Measurements from ENCODE around the gene PRC1. TPM values are rescaled to one million over a fixed set of nuclear protein-coding genes. Genes with fewer than 3 reads are reported as not detected.

The PRC1 gene
- total and polyA plus RNA-seq, 2 of the 13 experiments (the other 11 are each of a cell fraction or from before 2014, with no cell fraction given), result 137 to 162 TPM

DNA sequence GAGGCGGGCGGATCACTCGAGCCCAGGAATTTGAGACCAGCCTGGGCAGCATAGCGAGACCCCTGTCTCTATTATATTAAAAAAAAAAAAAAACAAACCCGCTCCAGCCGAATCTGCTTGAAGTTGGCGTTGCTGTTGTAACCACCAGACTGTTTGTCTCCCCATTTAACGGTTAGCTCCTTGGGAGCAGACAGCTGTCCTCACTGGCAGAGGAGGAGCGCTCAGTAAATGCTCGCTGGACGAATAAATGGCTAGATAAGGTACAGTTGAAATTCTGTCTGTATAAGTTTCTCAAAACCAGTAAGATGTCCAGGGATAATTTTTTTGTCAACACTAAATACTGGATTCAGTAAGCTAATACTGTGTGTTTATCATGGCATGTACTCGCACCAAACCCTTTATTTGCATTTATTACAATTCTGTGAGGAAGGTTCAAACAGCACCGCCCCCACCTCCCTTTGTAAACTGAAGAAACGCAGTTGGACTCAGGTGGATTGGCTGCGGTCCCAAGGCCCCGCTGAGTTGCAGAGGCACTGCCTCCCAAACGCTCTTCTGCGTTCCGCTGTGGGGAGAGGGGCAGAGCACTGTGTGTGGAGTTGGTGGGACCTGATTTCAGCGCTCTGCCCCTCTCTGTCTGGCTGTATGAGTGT lies 38.6 kb downstream of the PRC1 start:
- no peak overlapping the region for H2AFZ ChIP-seq (ENCODE audit: low read length)
- H3K4me3 ChIP-seq (replicated peaks in 1 of 3; ENCODE audit: insufficient read depth in 1 of 3, low read depth in 2 of 3, low read length in 3 of 3), result peak overlapping the region; percentile 60 to 77 (median 65)
- ChIA-PET POLR2A (no interaction called here), CTCF (ENCODE audit: low intra/inter-chr PET ratio, low total read pairs) (no interaction called here)
- BruUV-seq (replicated peaks), result no TSS peak
- in situ Hi-C loops (cut with HindIII; ENCODE audit: extremely low pct_ligation_motif_present, low pct_unique_long_range_greater_than_20kb), result no loop called here
- intact Hi-C loops (cut with micrococcal nuclease; ENCODE audit: unreplicated experiment), result loop anchor here (2.0 to 5.0 kb wide), 2 partner anchors 21 to 77 kb away; partner anchors contain the start of gene UNC45A
- peaks cover 16 to 44% of the 10 kb centered on the region in 2 experiments; a peak in 4 of 5 replicates for H3K36me3 ChIP-seq (replicated peaks in 1 of 2; ENCODE audit: control insufficient read depth in 1 of 2, insufficient read depth in 2 of 2, low read length in 2 of 2)
- peak overlapping the region; percentile 97 for H3K27ac ChIP-seq (ENCODE audit: extremely low read length, insufficient read depth, low read length)
- peak overlapping the region; percentile 97 for H3K9ac ChIP-seq (ENCODE audit: insufficient read depth, low read depth, low read length)
- no peaks in the 10 kb centered on the region for H3K9me3 ChIP-seq (ENCODE audit: low read length)
- FAIRE-seq (peak; percentile 4), ATAC-seq (no peak), DNase-seq (ENCODE audit: low spot score) (peak; percentile 35)
- H3K4me2 ChIP-seq (ENCODE audit: low read depth, low read length), result peak overlapping the region; percentile 83
- H3K27me3 ChIP-seq (ENCODE audit: control insufficient read depth in 1 of 2, insufficient read depth in 2 of 2, low read length in 2 of 2), result no peaks in the 10 kb centered on the region
- peaks cover 9% of the 10 kb centered on the region for H3K79me2 ChIP-seq (ENCODE audit: insufficient read depth, low read length)
- H3K4me1 ChIP-seq (ENCODE audit: insufficient read depth, low read length), result peaks cover 11% of the 10 kb centered on the region
- 11% methylated on average over 12 of the region's 20 CpGs for WGBS (ENCODE audit: low lambda C conversion rate)
- H4K20me1 ChIP-seq (ENCODE audit: insufficient read depth, low read length), result no peaks in the 10 kb centered on the region
- TF ChIP-seq ATF5 (CRISPR knock-in tag; IDR thresholded peaks at IDR 0.05; ENCODE audit: low read depth) (no peak), ELF4 (CRISPR knock-in tag; IDR thresholded peaks at IDR 0.05; ENCODE audit: borderline replicate concordance) (no peak), ZBTB40 (IDR thresholded peaks at IDR 0.05) (no peak), ZBTB40 (CRISPR knock-in tag; IDR thresholded peaks at IDR 0.05) (no peak), ZFP82 (CRISPR knock-in tag; IDR thresholded peaks at IDR 0.05; ENCODE audit: borderline replicate concordance) (no peak), HDAC6 (IDR thresholded peaks at IDR 0.05; ENCODE audit: low read depth, low read length) (no peak), HNRNPLL (IDR thresholded peaks at IDR 0.05; ENCODE audit: low read depth, low read length, poor library complexity, severe bottlenecking) (no peak), ZBTB38 (CRISPR knock-in tag; IDR thresholded peaks at IDR 0.05) (0 out of 2 replicates have a peak, but pooled peaks have one; percentile 38), ZNF430 (CRISPR knock-in tag; IDR thresholded peaks at IDR 0.05) (no peak), ZNF205 (CRISPR knock-in tag; IDR thresholded peaks at IDR 0.05) (0 out of 2 replicates have a peak, but pooled peaks have one; percentile 28), ZSCAN31 (CRISPR knock-in tag; IDR thresholded peaks at IDR 0.05; ENCODE audit: low read depth) (0 out of 2 replicates have a peak, but pooled peaks have one; percentile 6), ZIK1 (CRISPR knock-in tag; IDR thresholded peaks at IDR 0.05; ENCODE audit: borderline replicate concordance, low read depth) (no peak), GPN1 (CRISPR knock-in tag; IDR thresholded peaks at IDR 0.05; ENCODE audit: borderline replicate concordance) (no peak)

Measured in HepG2 (cell line).